GM12878 (cell line): ENCODE results near the gene ZNF543. TPM values are rescaled to one million over a fixed set of nuclear protein-coding genes. Genes with fewer than 3 reads are reported as not detected.

ENCODE experiments used
- BRCA1 ChIP-seq: IDR thresholded peaks from 2 replicates; pipeline ENCODE4 v1.6.1; 2011; ENCODE audit warnings: low read depth, low read length, improper control_type of control experiment
- EZH2 ChIP-seq: IDR thresholded peaks from 2 replicates; pipeline ENCODE4 v1.6.1; 2012; ENCODE audit warnings: low read depth, mild to moderate bottlenecking, control low read depth, inconsistent platforms, low read length, borderline replicate concordance; ENCODE audit not compliant: control insufficient read depth
- KAT2A ChIP-seq: conservative IDR thresholded peaks from 2 replicates; pipeline ENCODE4 v1.6.1; 2011; ENCODE audit warnings: low read depth, low read length; ENCODE audit not compliant: control insufficient read depth
- MLLT1 ChIP-seq: fragments of 450-650 bp; IDR thresholded peaks from 2 replicates; pipeline ENCODE4 v1.6.1; 2016; ENCODE audit warnings: mild to moderate bottlenecking
- NFIC ChIP-seq: IDR thresholded peaks from 2 replicates; pipeline ENCODE4 v1.6.1; 2012; ENCODE audit warnings: low read depth, mild to moderate bottlenecking, inconsistent platforms, low read length, moderate library complexity
- NR2C2 ChIP-seq: IDR thresholded peaks from 2 replicates; pipeline ENCODE4 v1.6.1; 2011; ENCODE audit warnings: borderline replicate concordance, low read depth; ENCODE audit not compliant: control insufficient read depth, insufficient read length
- RAD21 ChIP-seq: IDR thresholded peaks from 2 replicates; pipeline ENCODE4 v1.6.1; 2011; ENCODE audit warnings: mild to moderate bottlenecking, low read depth, low read length, moderate library complexity; ENCODE audit not compliant: insufficient read depth
- RAD51 ChIP-seq: fragments of 450-650 bp; IDR thresholded peaks from 2 replicates; pipeline ENCODE4 v1.6.1; 2016; ENCODE audit warnings: moderate library complexity, mild to moderate bottlenecking, inconsistent platforms
- SKIL ChIP-seq: fragments of 450-650 bp; IDR thresholded peaks from 2 replicates; pipeline ENCODE4 v1.6.1; 2017; ENCODE audit warnings: mild to moderate bottlenecking, low read depth, inconsistent platforms; ENCODE audit not compliant: poor library complexity, severe bottlenecking
- SMAD5 ChIP-seq: IDR thresholded peaks from 2 replicates; pipeline ENCODE4 v1.6.1; 2016; ENCODE audit warnings: antibody characterized with exemption, low read depth
- SMARCA5 ChIP-seq: fragments of 450-650 bp; IDR thresholded peaks from 2 replicates; pipeline ENCODE4 v1.6.1; 2017; ENCODE audit warnings: mild to moderate bottlenecking
- USF1 ChIP-seq: IDR thresholded peaks from 2 replicates; pipeline ENCODE4 v1.6.1; 2011; ENCODE audit warnings: borderline replicate concordance, low read depth, mild to moderate bottlenecking, moderate library complexity, mixed read lengths, low read length; ENCODE audit not compliant: insufficient read depth; ENCODE audit errors: extremely low read length
- ZBED1 ChIP-seq: IDR thresholded peaks from 2 replicates; pipeline ENCODE4 v1.6.1; 2016; ENCODE audit warnings: borderline replicate concordance
- polyA plus RNA-seq, 11 experiments: library from polyadenylated mRNA; depleted of rRNA in 4 of 11; unstranded in 6 of 11; stranded (reverse) in 5 of 11; fragments of >200 nt; fragmentation: Nextera tagmentation in 4 of 11; fragmentation: Illumina TruSeq in 1 of 11; extraction: Ambion mirVana in 4 of 11; extraction: Trizol in 1 of 11; gene quantifications; 1 replicate in 1 of 11; 2 replicates in 10 of 11; pipeline versions ENCODE4 v1.2.1 to v1.2.3, GENCODE V29; 2011 to 2016; ENCODE audit warnings: inconsistent platforms in 2 of 11, missing spikeins in 2 of 11, low read depth in 1 of 11
- total RNA-seq, 4 experiments: library from RNA; depleted of rRNA in 3 of 4; stranded (reverse); fragments of >200 nt in 3 of 4; fragmentation: Illumina TruSeq in 1 of 4; extraction: Trizol in 1 of 4; gene quantifications; 2 replicates each; pipeline versions ENCODE4 v1.2.1 to v1.2.3, GENCODE V29; 2013 to 2021

Gene ZNF543
- total and polyA plus RNA-seq, 10 of the 15 experiments (the other 5 are each of a cell fraction or from before 2014, with no cell fraction given): 0.53 to 9.0 (median 3.5) TPM

- TF ChIP-seq SKIL (no peak), ZBED1 (no peak; the same call in 1 of the 2 replicates), NFIC (no peak), RAD21 (peak; percentile 55), RAD51 (peak; percentile 73), NR2C2 (no peak), MLLT1 (peak; percentile 63), EZH2 (no peak), SMARCA5 (0 out of 2 replicates have a peak, but pooled peaks have one; percentile 31), SMAD5 (peak; percentile 82), USF1 (peak; percentile 59), BRCA1 (no peak), KAT2A (no peak)
- TF ChIP-seq, all 136 proteins: peak for 54
Observed at GRCh38 chr19:57279418-57280164, 40.7 kb upstream of the ZNF543 start (continued).
